GM18951 (cell line): ENCODE results near the gene WNT9A.
"Not testable (repeated sequence)": the region's sequence is repeated elsewhere in the genome, so short reads cannot be mapped to it uniquely, and the experiment has no call there.

ENCODE experiments used
- POLR2A ChIP-seq: IDR thresholded peaks from 4 replicates; pipeline ENCODE4 v1.6.1; 2011; ENCODE audit warnings: mild to moderate bottlenecking; ENCODE audit not compliant: insufficient read length, insufficient read depth; ENCODE audit errors: extremely low read depth
- in situ Hi-C: fragments of 300-500 bp; cut with MboI; formaldehyde crosslinking; loops from one replicate; pipeline ENCODE4 v1.12.0; 2022; ENCODE audit warnings: low sequenced_read_pairs, mixed read lengths, inconsistent platforms; ENCODE audit not compliant: unreplicated experiment

Gene WNT9A

DNA sequence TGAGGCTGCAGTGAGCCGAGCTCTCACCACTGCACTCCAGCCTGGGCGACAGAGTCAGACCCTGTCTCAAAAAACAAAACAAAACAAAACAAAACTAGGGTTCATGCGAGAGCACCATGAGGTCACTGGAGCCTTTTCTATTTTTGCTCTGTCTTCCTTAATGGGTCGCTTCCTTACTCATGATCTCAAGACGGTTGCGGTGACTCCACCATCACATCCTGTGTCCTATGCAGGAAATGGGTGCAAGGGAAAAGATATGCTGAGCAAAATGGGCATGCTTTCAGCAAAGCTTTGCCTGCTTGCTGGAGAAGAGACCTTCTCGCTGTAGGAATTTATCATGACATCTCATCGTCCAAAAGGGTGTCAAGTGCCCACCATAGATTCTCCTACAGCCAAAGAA lies 36.4 kb downstream of the WNT9A start:
- in situ Hi-C loops: no loop called here
- no peak for TF ChIP-seq POLR2A

DNA sequence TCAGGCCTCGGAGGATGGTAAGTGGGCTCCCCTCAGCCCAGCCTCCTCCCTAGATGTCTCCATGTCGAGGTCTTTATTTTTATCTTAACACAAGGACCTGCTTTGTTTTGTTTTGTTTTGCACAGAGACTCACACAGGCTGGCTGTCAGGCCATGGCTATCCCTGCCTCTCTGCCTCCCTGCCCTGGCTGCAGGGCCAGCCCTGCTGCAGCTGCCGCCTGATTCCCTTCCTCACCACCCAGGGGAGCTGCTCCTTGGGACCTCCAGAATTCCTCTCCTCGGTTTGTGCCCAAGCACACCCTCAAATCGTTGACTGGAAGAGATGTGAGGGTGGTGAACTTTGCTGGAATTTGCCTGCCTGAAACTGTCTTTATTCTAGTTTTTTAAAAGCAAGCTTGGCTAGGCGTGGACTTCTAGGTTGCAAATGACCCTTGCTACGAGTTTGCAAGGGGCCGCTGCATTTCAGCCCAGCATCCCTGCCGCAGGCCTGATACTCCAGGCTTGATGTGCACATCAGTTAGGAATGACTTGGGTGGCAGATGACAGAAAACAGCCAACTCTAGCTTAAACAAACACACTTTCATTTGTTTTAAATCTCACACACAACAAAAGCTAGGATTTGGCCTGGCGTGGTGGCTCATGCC lies 37.1 kb downstream of the WNT9A start:
- in situ Hi-C loops: no loop called here
- TF ChIP-seq POLR2A: no peak

DNA sequence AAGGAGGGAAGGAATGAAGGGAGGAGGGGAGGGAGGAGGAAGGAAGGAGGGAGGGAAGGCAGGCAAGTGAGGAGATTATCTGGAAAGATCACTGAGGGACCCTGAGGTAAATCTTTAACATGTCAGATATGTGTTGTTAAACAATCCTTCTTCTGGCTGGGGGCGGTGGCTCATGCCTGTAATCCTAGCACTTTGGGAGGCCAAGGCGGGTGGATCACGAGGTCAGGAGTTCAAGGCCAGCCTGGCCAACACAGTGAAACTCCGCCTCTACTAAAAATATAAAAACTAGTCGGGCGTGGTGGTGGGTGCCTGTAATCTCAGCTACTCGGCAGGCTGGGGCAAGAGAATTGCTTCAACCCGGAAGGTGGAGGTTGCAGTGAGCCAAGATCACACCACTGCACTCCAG lies 37.8 kb downstream of the WNT9A start:
- in situ Hi-C loops: not testable (repeated sequence)

DNA sequence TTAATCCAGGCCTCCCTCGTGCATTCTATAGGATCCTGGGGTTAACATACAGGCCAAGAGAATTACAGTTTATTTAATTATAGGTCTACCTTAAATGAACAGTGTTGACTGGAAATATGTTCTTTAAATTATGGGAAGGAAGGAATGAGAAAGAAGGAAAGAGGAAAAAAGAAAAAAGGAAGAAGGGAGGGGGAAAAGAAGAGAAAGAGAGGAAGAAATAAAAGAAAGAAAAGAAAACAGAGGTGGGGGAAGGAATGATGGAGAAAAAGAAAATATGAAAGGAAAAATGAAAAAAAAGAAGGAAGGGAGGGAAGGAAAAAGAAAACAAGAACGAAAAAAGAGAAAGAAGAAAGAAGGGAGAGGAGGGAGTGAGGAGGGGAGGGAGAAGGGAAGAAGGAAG lies 38.5 kb downstream of the WNT9A start:
- no peak for TF ChIP-seq POLR2A
- in situ Hi-C loops: no loop called here

DNA sequence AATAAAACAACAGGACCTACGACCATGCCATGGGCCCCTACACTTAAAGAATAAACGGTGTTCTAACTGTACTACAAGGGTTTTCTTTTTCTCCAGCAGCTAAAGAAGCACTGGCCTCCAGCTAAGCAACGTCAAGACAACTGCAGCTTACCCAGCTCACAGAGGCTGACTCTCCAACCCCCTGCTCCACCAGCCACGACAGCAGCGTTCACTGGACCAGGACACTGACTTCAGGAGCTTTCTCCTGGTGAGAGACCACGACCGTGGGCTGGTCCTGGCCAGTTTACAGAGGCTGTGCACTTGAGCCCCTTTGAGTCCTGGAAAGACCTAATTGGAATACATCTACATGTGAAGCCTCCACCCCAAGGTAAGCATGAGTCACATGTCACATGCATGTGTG lies 39.4 kb downstream of the WNT9A start:
- in situ Hi-C loops: no loop called here
- TF ChIP-seq POLR2A: no peak

DNA sequence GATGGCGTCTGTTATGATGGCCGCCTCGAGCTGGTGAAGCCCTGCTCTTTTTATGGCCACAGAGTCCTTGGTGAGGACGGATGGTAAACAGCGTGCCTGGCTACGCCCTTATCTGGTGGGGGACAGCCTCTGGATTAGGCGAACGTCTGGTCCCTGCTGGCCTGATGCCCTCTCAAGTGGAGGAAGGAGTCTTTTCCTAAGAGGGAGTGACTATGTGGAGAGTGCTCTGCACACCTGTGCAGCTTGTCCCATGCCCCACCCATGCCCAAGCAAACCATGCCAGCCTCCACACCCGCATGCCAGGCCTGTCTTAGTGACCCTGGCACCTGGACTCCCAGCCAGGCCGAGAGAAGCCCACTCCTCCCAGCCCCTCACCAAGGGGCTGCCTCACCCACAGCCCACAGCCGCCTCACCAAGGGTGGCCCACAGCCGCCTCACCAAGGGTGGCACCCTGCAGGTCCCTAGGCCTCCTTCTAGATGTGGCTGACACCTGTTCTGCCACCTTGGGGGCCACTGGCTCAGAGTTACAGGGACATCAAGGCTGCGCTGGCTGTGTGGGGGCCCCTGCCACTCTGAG lies 40.2 kb downstream of the WNT9A start:
- in situ Hi-C loops: no loop called here
- no peak for TF ChIP-seq POLR2A

DNA sequence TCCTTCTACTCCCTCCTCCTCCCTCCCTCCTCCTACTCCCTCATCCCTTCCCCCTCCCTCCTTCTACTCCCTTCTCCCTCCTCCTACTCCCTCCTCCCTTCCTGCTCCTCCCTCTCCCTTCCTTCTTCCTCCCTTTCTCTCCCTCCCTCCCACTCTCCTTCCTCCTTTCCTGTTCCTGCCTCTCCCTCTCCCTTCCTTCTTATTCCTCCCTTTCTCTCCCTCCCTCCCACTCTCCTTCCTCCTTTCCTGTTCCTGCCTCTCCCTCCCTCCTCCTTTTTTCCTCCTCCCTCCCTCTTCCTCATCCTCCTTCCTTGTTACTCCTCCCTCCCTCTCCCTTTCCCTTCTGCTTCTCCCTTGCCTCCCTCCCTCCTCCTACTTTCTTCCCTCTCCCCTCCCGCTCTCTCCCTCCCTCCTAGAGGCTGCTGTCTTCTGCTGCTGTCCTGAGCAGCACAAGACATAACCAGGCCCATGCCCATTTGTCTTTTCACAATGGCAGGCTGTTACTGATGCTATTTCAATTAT lies 41.1 kb downstream of the WNT9A start:
- no peak for TF ChIP-seq POLR2A
- in situ Hi-C loops: no loop called here

DNA sequence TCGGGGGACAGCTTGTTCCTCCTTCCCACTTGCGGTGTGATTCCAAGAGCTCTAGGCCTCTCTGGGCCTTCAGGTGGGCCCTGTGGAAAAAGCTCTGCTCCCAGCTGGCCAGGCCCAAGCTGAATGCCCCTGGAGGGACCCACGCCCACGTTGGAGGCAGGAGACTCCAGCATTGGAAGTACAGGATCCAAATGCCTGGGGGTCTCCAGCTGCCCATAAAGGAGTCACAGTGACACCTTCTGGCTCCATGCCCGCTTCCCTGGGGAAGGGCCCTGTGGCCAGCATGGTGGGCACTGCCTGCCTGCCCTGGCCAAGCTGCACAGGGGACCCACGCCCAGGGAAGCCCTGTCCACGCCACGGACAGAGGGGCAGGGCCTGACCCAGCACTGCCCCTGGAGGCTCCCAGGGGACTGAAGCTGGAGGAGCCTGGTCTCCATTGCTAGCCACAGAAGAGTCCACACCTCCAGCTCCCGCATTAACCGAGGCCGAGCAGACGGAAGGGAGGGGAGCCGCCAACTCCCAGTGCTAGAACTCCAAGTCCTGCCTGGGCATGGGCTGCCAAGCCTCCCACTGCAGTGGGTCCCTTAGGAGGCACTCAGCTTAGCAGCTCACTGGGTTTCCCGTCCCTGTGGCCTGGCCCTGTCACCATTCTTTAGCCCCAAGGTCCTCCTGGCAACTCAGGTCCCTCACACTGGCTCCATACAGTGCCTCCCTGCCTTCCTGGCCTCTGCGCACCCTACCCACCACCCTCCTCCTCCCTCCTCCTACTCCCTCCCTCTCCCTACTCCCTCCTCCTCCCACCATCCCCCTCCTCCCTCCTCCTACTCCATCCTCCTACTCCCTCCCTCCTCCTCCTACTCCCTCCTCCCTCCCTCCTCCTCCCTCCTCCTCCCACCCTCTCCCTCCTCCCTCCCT lies 41.9 kb downstream of the WNT9A start:
- no peak for TF ChIP-seq POLR2A
- in situ Hi-C loops: no loop called here

DNA sequence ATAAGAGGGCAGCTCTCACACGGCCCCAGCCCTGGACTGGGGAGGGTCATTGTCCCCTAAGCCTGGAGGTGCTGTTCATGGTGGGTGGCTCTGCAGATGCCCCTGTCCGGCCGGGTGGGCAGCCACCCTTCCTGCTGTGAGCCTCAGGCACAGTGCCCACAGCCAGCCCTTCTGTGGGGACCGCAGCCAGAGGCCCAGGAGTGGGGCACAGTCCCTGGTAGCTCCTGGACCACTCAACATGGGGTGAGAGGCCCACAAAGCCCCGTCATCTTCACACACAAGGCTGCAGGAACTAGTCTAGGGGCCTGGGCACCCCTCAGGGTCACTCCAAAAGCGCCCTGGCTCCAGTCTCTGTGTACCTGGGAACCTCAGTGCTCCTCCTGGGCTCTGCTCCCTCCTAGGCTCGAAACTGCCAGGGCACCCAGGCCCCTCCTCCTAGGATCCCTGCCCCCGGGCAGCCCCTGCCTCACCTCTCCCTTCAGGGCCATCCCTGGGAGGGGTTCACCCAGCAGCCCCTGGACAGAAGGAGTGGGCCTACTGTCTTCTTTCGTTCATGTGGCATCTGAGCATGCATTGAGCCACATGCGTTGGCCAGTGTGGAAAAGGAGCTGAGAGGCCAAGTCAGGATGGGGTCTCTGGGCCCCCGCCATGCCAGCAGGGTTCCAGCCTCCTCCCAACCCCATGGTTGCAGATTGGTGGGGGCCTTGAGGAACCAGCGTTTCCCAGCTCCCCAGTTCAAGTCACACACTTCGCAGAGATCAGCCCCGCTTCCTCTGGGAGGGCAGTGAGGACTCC lies 43.0 kb downstream of the WNT9A start:
- in situ Hi-C loops: no loop called here
- no peak for TF ChIP-seq POLR2A

DNA sequence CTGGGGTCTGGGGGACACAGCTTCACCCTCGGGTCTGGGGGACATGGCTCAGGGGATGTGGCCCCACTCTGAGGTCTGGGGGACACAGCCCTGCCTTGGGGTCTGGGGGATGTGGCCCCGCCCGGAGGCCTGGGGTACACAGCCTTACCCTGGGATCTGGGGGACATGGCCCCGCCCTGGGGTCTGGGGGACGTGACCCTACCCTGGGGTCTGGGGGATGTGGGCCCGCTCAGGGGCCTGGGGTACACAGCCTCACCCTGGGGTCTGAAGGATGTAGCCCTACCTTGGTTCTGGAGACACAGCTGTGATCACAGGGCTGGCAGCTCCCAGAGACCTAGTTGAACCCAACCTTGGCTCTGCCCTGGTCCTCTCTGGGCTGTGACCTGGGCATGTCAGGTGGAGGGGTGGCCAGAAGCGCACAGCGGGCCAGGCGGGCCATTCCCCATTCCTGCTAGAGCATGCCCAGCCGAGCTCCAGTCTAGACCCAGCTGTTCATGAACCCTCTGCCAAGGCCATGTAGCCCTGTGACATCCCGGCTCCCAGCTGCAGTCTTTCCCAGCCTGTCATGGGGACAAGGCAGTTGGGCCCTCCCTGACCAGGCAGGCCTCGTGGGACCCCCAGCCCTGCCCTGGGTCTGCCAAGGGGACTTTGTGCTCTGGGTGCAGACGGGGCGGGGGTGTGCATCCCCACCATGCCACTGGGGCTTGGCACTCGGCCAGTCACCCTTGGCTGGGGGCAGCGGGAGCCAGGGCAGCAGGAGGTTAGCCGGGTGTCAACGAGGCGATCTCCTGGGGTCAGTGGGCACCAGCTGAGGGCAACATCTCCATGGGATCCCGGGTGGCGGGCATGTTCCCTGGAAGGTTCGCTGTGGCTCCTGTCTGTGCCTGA lies 43.9 kb downstream of the WNT9A start:
- no peak for TF ChIP-seq POLR2A
- in situ Hi-C loops: no loop called here

DNA sequence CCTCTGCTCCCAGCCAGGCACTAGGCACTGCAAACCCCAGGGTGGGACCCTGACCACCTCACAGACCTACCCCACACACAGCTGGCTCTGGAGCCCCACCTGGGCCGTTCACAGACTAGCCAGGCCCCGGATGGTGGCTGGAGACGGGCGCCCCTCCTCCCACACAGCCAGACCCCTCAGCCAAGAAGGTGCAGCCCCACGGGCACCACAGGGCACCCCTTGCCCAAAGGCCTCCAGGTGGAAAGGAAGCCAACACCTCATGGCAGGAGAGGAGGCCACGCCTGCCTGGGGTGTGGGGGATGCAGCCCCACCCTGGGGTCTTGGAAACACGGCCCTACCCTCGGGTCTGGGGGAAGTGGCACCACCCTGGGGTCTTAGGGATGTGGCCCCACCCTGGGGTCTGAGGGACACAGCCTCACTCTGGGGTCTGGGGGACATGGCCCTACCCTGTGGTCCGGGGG lies 44.6 kb downstream of the WNT9A start:
- in situ Hi-C loops: no loop called here
- TF ChIP-seq POLR2A: no peak

DNA sequence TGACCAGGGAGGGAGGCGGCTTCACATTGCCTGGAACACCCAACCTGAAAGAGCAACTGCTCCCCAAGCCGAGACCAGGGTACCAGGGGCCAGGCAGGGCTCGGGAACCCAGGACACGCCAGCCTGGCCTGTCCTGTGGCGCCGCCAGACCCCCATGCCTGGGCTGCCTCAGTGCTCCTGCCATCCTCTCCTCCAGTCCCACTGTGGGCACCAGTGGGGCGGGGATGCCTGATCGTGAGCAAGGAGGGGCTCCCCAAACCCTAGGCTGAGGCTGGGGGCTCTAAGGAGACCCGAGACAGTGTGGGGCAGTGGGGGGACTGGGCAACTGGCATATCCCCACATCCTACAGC lies 45.1 kb downstream of the WNT9A start:
- in situ Hi-C loops: no loop called here
- no peak for TF ChIP-seq POLR2A
